OCI-LY1 (cell line): ENCODE results near the gene MAML2.

Experiments used
- H2AFZ ChIP-seq: fragments of 200-600 bp; sonication (generic), shearing (Covaris generic); 2 replicates; pipeline ENCODE4 v1.6.0; 2014; ENCODE audit warnings: antibody characterized with exemption, mild to moderate bottlenecking, low read length
- H3F3A ChIP-seq: fragments of 200-600 bp; sonication (generic), shearing (Covaris generic); 2 replicates; pipeline ENCODE4 v1.6.0; 2014; ENCODE audit warnings: mild to moderate bottlenecking, antibody characterized with exemption, low read length, moderate library complexity; ENCODE audit not compliant: insufficient read depth
- H3K27ac ChIP-seq: fragments of 200-600 bp; sonication (generic); 2 replicates; pipeline ENCODE4 v1.5.1; 2014; ENCODE audit warnings: low read length, mixed run types, mild to moderate bottlenecking, low read depth; ENCODE audit not compliant: poor library complexity, severe bottlenecking
- H3K27me3 ChIP-seq: fragments of 200-600 bp; sonication (generic); 2 replicates; pipeline ENCODE4 v1.6.0; 2014; ENCODE audit warnings: antibody characterized with exemption, mild to moderate bottlenecking, low read length, moderate library complexity; ENCODE audit not compliant: insufficient read depth
- H3K36me3 ChIP-seq: fragments of 200-600 bp; sonication (generic); 2 replicates; pipeline ENCODE4 v1.6.1; 2014; ENCODE audit warnings: mild to moderate bottlenecking, antibody characterized with exemption, low read length, moderate library complexity, mixed read lengths; ENCODE audit not compliant: insufficient read depth
- H3K4me1 ChIP-seq: fragments of 200-600 bp; sonication (generic); 2 replicates; pipeline ENCODE4 v1.5.1; 2014; ENCODE audit warnings: mild to moderate bottlenecking, low read length, moderate library complexity; ENCODE audit not compliant: insufficient read depth, severe bottlenecking
- H3K4me2 ChIP-seq: fragments of 200-600 bp; sonication (generic), shearing (Covaris generic); 2 replicates; pipeline ENCODE4 v1.6.1; 2014; ENCODE audit warnings: low read length
- H3K4me3 ChIP-seq: fragments of 200-600 bp; sonication (generic); 2 replicates; pipeline ENCODE4 v1.5.1; 2014; ENCODE audit warnings: low read length, low read depth, mild to moderate bottlenecking, mixed read lengths; ENCODE audit not compliant: poor library complexity, severe bottlenecking
- H3K79me2 ChIP-seq: fragments of 200-600 bp; shearing (Covaris generic); 2 replicates; pipeline ENCODE4 v1.6.1; 2016; ENCODE audit warnings: mixed run types, low read length, mixed read lengths; ENCODE audit not compliant: insufficient read depth
- H3K9ac ChIP-seq: fragments of 200-600 bp; sonication (generic), shearing (Covaris generic); 2 replicates; pipeline ENCODE4 v1.6.1; 2014; ENCODE audit warnings: mild to moderate bottlenecking, low read length, mixed read lengths
- H3K9me2 ChIP-seq: fragments of 200-600 bp; sonication (generic), shearing (Covaris generic); 2 replicates; pipeline ENCODE4 v1.6.1; 2014; ENCODE audit warnings: low read depth, mild to moderate bottlenecking, low read length, mixed read lengths
- H3K9me3 ChIP-seq: fragments of 200-600 bp; shearing (Covaris generic); 2 replicates; pipeline ENCODE4 v1.6.1; 2014; ENCODE audit warnings: low read length, mixed read lengths
- H4K20me1 ChIP-seq: fragments of 200-600 bp; sonication (generic), shearing (Covaris generic); 2 replicates; pipeline ENCODE4 v1.6.0; 2016; ENCODE audit warnings: mild to moderate bottlenecking, low read length; ENCODE audit not compliant: insufficient read depth
- CTCF ChIP-seq: fragments of 200-600 bp; sonication (generic), shearing (Covaris generic); IDR thresholded peaks from 2 replicates; pipeline ENCODE4 v1.5.1; 2017; ENCODE audit warnings: mild to moderate bottlenecking, antibody characterized with exemption, low read length, moderate library complexity, mixed read lengths
- EZH2 ChIP-seq: fragments of 200-600 bp; sonication (generic), shearing (Covaris generic); IDR thresholded peaks from 2 replicates; pipeline ENCODE4 v1.8.0; 2017; ENCODE audit warnings: borderline replicate concordance, mixed run types, mild to moderate bottlenecking, antibody characterized with exemption, low read length, moderate library complexity, mixed read lengths

The MAML2 gene

GRCh38 chr11:96014217-96014616, 328.8 kb downstream of the MAML2 start:
- Histone ChIP-seq H3K9ac (no peak overlapping the region), H3K4me1 (peaks cover 49% of the 10 kb centered on the region), H4K20me1 (no peaks in the 10 kb centered on the region), H3K9me3 (no peaks in the 10 kb centered on the region), H3K9me2 (no peaks in the 10 kb centered on the region), H3K27ac (peak overlapping the region; percentile 75), H3K4me3 (no peak overlapping the region), H3K36me3 (no peaks in the 10 kb centered on the region), H3K27me3 (no peaks in the 10 kb centered on the region), H3K79me2 (no peaks in the 10 kb centered on the region), H2AFZ (no peak overlapping the region), H3K4me2 (peak overlapping the region; percentile 35), H3F3A (no peaks in the 10 kb centered on the region)
- TF ChIP-seq CTCF, result no peak
- no peak for TF ChIP-seq EZH2

DNA sequence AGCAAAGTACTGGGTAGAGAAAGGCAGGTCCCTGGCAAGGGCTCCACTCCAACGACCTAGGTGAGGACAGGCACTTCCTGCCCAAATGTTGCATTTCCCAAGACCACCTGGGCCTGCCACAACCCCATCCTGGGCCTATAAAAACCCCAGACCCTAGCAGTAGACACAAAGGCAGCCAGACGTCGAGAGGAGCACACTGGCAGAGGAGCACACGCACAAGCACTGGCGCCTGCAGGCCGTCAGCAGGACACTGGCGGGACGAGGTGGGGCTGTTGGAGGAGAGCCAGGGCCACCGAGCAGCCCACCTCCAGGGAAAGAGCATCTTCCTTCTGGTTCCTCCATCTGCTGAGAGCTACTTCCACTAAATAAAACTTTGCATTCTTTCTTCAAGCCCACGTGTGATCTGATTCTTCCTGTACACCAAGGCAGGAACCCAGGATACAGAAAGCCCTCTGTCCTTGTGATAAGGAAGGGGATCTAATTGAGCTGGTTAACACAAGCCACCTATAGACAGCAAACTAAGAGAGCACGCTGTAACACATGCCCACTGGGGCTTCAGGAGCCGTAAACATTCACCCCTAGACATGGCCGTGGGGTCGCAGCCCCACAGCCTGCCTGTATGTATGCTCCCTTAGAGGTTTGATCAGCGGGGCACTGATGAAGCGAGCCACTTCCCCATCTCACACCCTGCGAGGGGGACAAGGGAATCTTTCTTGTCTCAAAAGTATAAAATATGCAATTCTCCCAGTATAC, 329.4 kb downstream of the MAML2 start:
- Histone ChIP-seq H3K4me2 (peak overlapping the region; percentile 35), H3K9me2 (no peaks in the 10 kb centered on the region), H3F3A (no peaks in the 10 kb centered on the region), H4K20me1 (no peaks in the 10 kb centered on the region), H3K4me1 (peaks cover 49% of the 10 kb centered on the region), H3K36me3 (no peaks in the 10 kb centered on the region), H3K9ac (no peak overlapping the region), H3K4me3 (no peak overlapping the region), H2AFZ (no peak overlapping the region), H3K27ac (peak overlapping the region; percentile 75), H3K9me3 (no peaks in the 10 kb centered on the region), H3K27me3 (no peaks in the 10 kb centered on the region), H3K79me2 (no peaks in the 10 kb centered on the region)
- TF ChIP-seq CTCF, result no peak
- TF ChIP-seq EZH2, result no peak

DNA sequence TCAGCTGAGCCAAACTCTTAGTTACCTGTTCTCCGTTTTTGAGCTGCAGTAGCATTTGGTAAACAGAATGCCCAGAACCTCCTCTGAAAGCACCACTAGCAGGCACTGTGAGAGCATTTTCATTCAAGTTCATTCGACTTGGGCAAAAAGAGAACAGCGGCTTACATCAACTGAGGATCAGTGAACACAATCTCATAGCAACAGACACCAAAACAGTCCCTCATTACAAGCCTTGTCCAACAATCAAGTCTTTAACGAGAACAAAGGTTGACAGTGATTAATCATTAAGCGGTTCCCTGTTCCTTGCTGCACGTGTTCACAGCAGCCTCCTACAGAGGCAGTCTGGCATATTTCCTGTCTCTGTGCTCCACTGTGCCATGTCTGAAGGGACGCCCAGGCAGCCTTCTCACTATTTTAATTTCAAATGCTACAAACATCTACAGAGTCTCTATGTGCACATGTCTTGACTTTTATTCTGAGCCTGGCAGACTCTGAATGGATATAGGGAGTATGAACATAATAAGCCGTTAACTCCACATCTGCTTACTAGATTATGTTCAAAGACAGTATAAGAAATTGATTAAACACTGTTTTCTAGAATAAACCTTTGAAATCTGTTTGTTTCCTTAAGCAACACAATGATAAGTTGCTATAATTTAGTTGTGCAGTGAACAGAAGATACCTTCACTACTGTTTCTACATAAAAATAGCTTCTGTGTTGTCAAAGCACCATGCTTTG, 330.7 kb downstream of the MAML2 start:
- no peak for TF ChIP-seq EZH2
- TF ChIP-seq CTCF, result peak; percentile 65
- Histone ChIP-seq H2AFZ (no peak overlapping the region), H3K9ac (no peak overlapping the region; the same call in 1 of the 2 replicates), H3K79me2 (no peaks in the 10 kb centered on the region), H3K36me3 (no peaks in the 10 kb centered on the region), H3K27me3 (no peaks in the 10 kb centered on the region), H3K9me3 (no peaks in the 10 kb centered on the region), H3K27ac (peak overlapping the region; percentile 75), H4K20me1 (no peaks in the 10 kb centered on the region), H3K4me3 (no peak overlapping the region), H3F3A (no peaks in the 10 kb centered on the region), H3K4me2 (peak overlapping the region; percentile 28; the same call in 1 of the 2 replicates), H3K9me2 (no peaks in the 10 kb centered on the region), H3K4me1 (peaks cover 49% of the 10 kb centered on the region)
